GM12878 (cell line): ENCODE data around the gene ENPP7.

ENCODE experiments used
- IKZF1 ChIP-seq: fragments of 450-650 bp; conservative IDR thresholded peaks from 2 replicates; pipeline ENCODE4 v1.6.1; 2017; ENCODE audit warnings: antibody characterized with exemption, mild to moderate bottlenecking
- POLR2A ChIP-seq: IDR thresholded peaks from 2 replicates; pipeline ENCODE4 v1.6.1; 2011; ENCODE audit warnings: low read depth, mild to moderate bottlenecking, low read length

- TF ChIP-seq IKZF1 (no peak), POLR2A (no peak)
Measured at GRCh38 chr17:79776376-79777119, 45.8 kb downstream of the ENPP7 start.
